HepG2 (cell line): ENCODE measurements around the gene ELMOD1.

Experiments
- CEBPZ ChIP-seq: IDR thresholded peaks from 2 replicates; pipeline ENCODE4 v1.6.1; 2012; ENCODE audit warnings: low read length, improper control_type of control experiment
- CTCF ChIP-seq: sonication (generic); formaldehyde crosslinking; IDR thresholded peaks from 2 replicates; pipeline ENCODE4 v1.5.0; 2020; ENCODE audit warnings: mild to moderate bottlenecking, missing genetic modification reagents, moderate library complexity
- DBP ChIP-seq: sonication (generic); formaldehyde crosslinking; IDR thresholded peaks from 2 replicates; pipeline ENCODE4 v1.4.0; 2020; ENCODE audit warnings: missing genetic modification reagents; ENCODE audit errors: not compliant biosample characterization
- NRL ChIP-seq: sonication (generic); formaldehyde crosslinking; IDR thresholded peaks from 2 replicates; pipeline ENCODE4 v1.5.0; 2020; ENCODE audit warnings: missing genetic modification reagents, mild to moderate bottlenecking, moderate library complexity, borderline replicate concordance
- POLR2AphosphoS5 ChIP-seq: IDR thresholded peaks from 2 replicates; pipeline ENCODE4 v1.6.1; 2012; ENCODE audit warnings: low read depth, low read length
- ZKSCAN8 ChIP-seq: IDR thresholded peaks from 2 replicates; pipeline ENCODE4 v1.6.1; 2016; ENCODE audit warnings: borderline replicate concordance, missing genetic modification reagents, missing compliant biosample characterization
- ZNF383 ChIP-seq: sonication (generic); formaldehyde crosslinking; IDR thresholded peaks from 2 replicates; pipeline ENCODE4 v1.4.0; 2020; ENCODE audit warnings: missing genetic modification reagents, mild to moderate bottlenecking, borderline replicate concordance
- ZNF562 ChIP-seq: sonication (generic); formaldehyde crosslinking; IDR thresholded peaks from 2 replicates; pipeline ENCODE4 v1.8.0; 2022; ENCODE audit warnings: missing genetic modification reagents, borderline replicate concordance
- ZZZ3 ChIP-seq: sonication (generic); formaldehyde crosslinking; IDR thresholded peaks from 2 replicates; pipeline ENCODE4 v1.4.0; 2020; ENCODE audit warnings: missing genetic modification reagents, mild to moderate bottlenecking, borderline replicate concordance

GRCh38 chr11:107606141-107606540, 15.2 kb downstream of the ELMOD1 start:
- no peak for TF ChIP-seq POLR2AphosphoS5
- no peak for TF ChIP-seq DBP
- no peak for TF ChIP-seq ZKSCAN8 (CRISPR knock-in tag)
- TF ChIP-seq CEBPZ = no peak
- 0 out of 2 replicates have a peak, but pooled peaks have one; percentile 12 for TF ChIP-seq CTCF (CRISPR knock-in tag)
- TF ChIP-seq ZNF562 (CRISPR knock-in tag) = no peak
- no peak for TF ChIP-seq ZZZ3 (CRISPR knock-in tag)
- TF ChIP-seq ZNF383 (CRISPR knock-in tag) = no peak
- no peak for TF ChIP-seq NRL (CRISPR knock-in tag)
